ENCODE measurements around the gene PRDX2.

PRDX2 gene

GRCh38 chr19:12837225-12837624, 35.6 kb upstream of the PRDX2 start:
- H3K27me3 Mint-ChIP-seq (ENCODE audit: low read depth), result peaks cover 93% of the 10 kb centered on the region
- peaks cover 5% of the 10 kb centered on the region for H3K9me3 Mint-ChIP-seq
- H3K27ac Mint-ChIP-seq, result no peak overlapping the region
- H3K4me3 Mint-ChIP-seq, result peak overlapping the region; percentile 35 to 63 (median 59)
- H3K4me1 Mint-ChIP-seq, result peaks cover 42% of the 10 kb centered on the region
- TF ChIP-seq CTCF (IDR thresholded peaks at IDR 0.05; ENCODE audit: unreplicated experiment in 3 of 3), result no peak
- no peaks in the 10 kb centered on the region for H3K36me3 Mint-ChIP-seq (ENCODE audit: low read depth)

- no peak for TF ChIP-seq CTCF (IDR thresholded peaks at IDR 0.05; ENCODE audit: unreplicated experiment in 3 of 3)
- Mint-ChIP-seq H3K4me3 (peak overlapping the region; percentile 42 to 62 (median 53)), H3K4me1 (peaks cover 37% of the 10 kb centered on the region), H3K9me3 (peaks cover 5% of the 10 kb centered on the region), H3K36me3 (ENCODE audit: low read depth) (no peaks in the 10 kb centered on the region), H3K27ac (no peak overlapping the region), H3K27me3 (ENCODE audit: low read depth) (peaks cover 94% of the 10 kb centered on the region)
These were observed 34.9 kb upstream of the PRDX2 start for GRCh38 chr19:12836529-12836863.

- Mint-ChIP-seq H3K36me3 (ENCODE audit: low read depth) (no peaks in the 10 kb centered on the region), H3K27me3 (ENCODE audit: low read depth) (peaks cover 94% of the 10 kb centered on the region), H3K9me3 (peaks cover 5% of the 10 kb centered on the region), H3K4me3 (peak overlapping the region; percentile 53 to 66 (median 64)), H3K27ac (no peak overlapping the region), H3K4me1 (peaks cover 26% of the 10 kb centered on the region)
- TF ChIP-seq CTCF (IDR thresholded peaks at IDR 0.05; ENCODE audit: unreplicated experiment in 3 of 3), result no peak
These were observed 33.6 kb upstream of the PRDX2 start for GRCh38 chr19:12834976-12835757.

GRCh38 chr19:12834566-12834943, 33.0 kb upstream of the PRDX2 start, which contains the start of gene RTBDN:
Gene RTBDN, minus strand, starts transcription at chr19:12834579. Its CDS starts 4,600 bp downstream, at chr19:12829979.
- TF ChIP-seq CTCF (IDR thresholded peaks at IDR 0.05; ENCODE audit: unreplicated experiment in 3 of 3), result no peak
- Mint-ChIP-seq H3K27me3 (ENCODE audit: low read depth) (peaks cover 94% of the 10 kb centered on the region), H3K9me3 (peaks cover 5% of the 10 kb centered on the region), H3K36me3 (ENCODE audit: low read depth) (no peaks in the 10 kb centered on the region), H3K27ac (no peak within 1 kb of the TSS), H3K4me3 (peak within 1 kb of the TSS; percentile 53 to 73 (median 64)), H3K4me1 (peaks cover 26% of the 10 kb centered on the region)

- Mint-ChIP-seq H3K36me3 (ENCODE audit: low read depth) (no peaks in the 10 kb centered on the region), H3K4me1 (peaks cover 20% of the 10 kb centered on the region), H3K4me3 (peak overlapping the region; percentile 53 to 66 (median 64)), H3K9me3 (peaks cover 5% of the 10 kb centered on the region), H3K27ac (no peak overlapping the region), H3K27me3 (ENCODE audit: low read depth) (peaks cover 94% of the 10 kb centered on the region)
- no peak for TF ChIP-seq CTCF (IDR thresholded peaks at IDR 0.05; ENCODE audit: unreplicated experiment in 3 of 3)
These were observed 32.4 kb upstream of the PRDX2 start for GRCh38 chr19:12833738-12834565.
